ENCODE data around the gene GRAMD2A.

- no peak for TF ChIP-seq CTCF (conservative IDR thresholded peaks at IDR 0.05; ENCODE audit: low read depth in 2 of 2)
- TF ChIP-seq EZH2 (IDR thresholded peaks at IDR 0.05; ENCODE audit: low read depth, unreplicated experiment), result no peak
- TF ChIP-seq REST (IDR thresholded peaks at IDR 0.05; ENCODE audit: unreplicated experiment), result no peak
- no peak for TF ChIP-seq ZNF331 (CRISPR knock-in tag; IDR thresholded peaks at IDR 0.05; ENCODE audit: low read depth)
- TF ChIP-seq POLR2AphosphoS5 (IDR thresholded peaks at IDR 0.05; ENCODE audit: low read depth), result no peak
- TF ChIP-seq EZH2phosphoT487 (IDR thresholded peaks at IDR 0.05; ENCODE audit: unreplicated experiment), result no peak
- no peak for TF ChIP-seq ETS1 (IDR thresholded peaks at IDR 0.05)
- no peak for TF ChIP-seq JUNB (IDR thresholded peaks at IDR 0.05; ENCODE audit: unreplicated experiment)
- no peak for TF ChIP-seq CREB1 (CRISPR knock-in tag; IDR thresholded peaks at IDR 0.05; ENCODE audit: low read depth)
Measured at GRCh38 chr15:72189250-72189902, 8.2 kb downstream of the GRAMD2A start.

Data from GM23338 (cell line).